PC-9 (cell line): Measurements from ENCODE around the gene FRMD4B. TPM values are rescaled to one million over a fixed set of nuclear protein-coding genes. Genes with fewer than 3 reads are reported as not detected.

Experiments
- BruUV-seq: library from RNA; stranded (reverse); fragments of 400-500 nt; replicated peaks from 2 replicates; lab custom pipeline; 2021; lab: Mats Ljungman, UMichigan
- CTCF ChIA-PET: fragments of 300-600 bp; sonication (Branson Sonifier 250); formaldehyde crosslinking; loops from one replicate; lab custom pipeline; 2022; ENCODE audit warnings: antibody characterized with exemption; lab: Charles Lee
- POLR2A ChIA-PET: fragments of 300-600 bp; sonication (Branson Sonifier 250); formaldehyde crosslinking; loops from one replicate; lab custom pipeline; 2022; ENCODE audit warnings: antibody characterized with exemption; ENCODE audit not compliant: unreplicated experiment; lab: Charles Lee
- DNase-seq, 2 experiments: peaks; one replicate each; pipeline versions ENCODE4 v3.0.0 to v3.0.0-alpha.2; 2015 to 2022; ENCODE audit warnings: mixed read lengths in 1 of 2
- H2AFZ ChIP-seq: fragments of 200-600 bp; sonication (generic); 2 replicates; pipeline ENCODE4 v1.8.1; 2017; ENCODE audit warnings: antibody characterized with exemption
- H3F3A ChIP-seq: fragments of 200-600 bp; sonication (generic); 2 replicates; pipeline ENCODE4 v1.8.1; 2017; ENCODE audit warnings: antibody characterized with exemption, mild to moderate bottlenecking, low read depth; ENCODE audit not compliant: insufficient read depth
- H3K27ac ChIP-seq: fragments of 200-600 bp; sonication (generic); 2 replicates; pipeline ENCODE4 v1.6.1; 2016; ENCODE audit warnings: mixed run types
- H3K27me3 ChIP-seq: fragments of 200-600 bp; sonication (generic); 2 replicates; pipeline ENCODE4 v1.6.1; 2016; ENCODE audit warnings: low read depth, mixed run types; ENCODE audit not compliant: insufficient read depth
- H3K36me3 ChIP-seq: fragments of 200-600 bp; sonication (generic); 2 replicates; pipeline ENCODE4 v1.6.1; 2016; ENCODE audit warnings: low read depth, mixed run types
- H3K4me1 ChIP-seq: fragments of 200-600 bp; sonication (generic); replicated peaks from 2 replicates; pipeline ENCODE4 v1.6.1; 2016; ENCODE audit warnings: mixed run types; ENCODE audit not compliant: insufficient read depth
- H3K4me2 ChIP-seq: fragments of 200-600 bp; sonication (generic); 2 replicates; pipeline ENCODE4 v1.6.1; 2017; ENCODE audit warnings: mixed run types
- H3K4me3 ChIP-seq: fragments of 200-600 bp; sonication (generic); 2 replicates; pipeline ENCODE4 v1.6.1; 2016; ENCODE audit warnings: mixed run types
- H3K79me2 ChIP-seq: fragments of 200-600 bp; sonication (generic); 2 replicates; pipeline ENCODE4 v1.6.1; 2017; ENCODE audit warnings: low read depth, mixed run types
- H3K9me2 ChIP-seq: fragments of 200-600 bp; sonication (generic); 2 replicates; pipeline ENCODE4 v1.8.1; 2017; ENCODE audit warnings: mild to moderate bottlenecking; ENCODE audit not compliant: insufficient read depth
- H3K9me3 ChIP-seq: fragments of 200-600 bp; sonication (generic); 2 replicates; pipeline ENCODE4 v1.8.1; 2016; ENCODE audit warnings: low read depth; ENCODE audit not compliant: insufficient read depth
- H4K20me1 ChIP-seq: fragments of 200-600 bp; sonication (generic); 2 replicates; pipeline ENCODE4 v1.8.1; 2017; ENCODE audit not compliant: insufficient read depth
- CTCF ChIP-seq: fragments of 200-600 bp; sonication (generic); conservative IDR thresholded peaks from 2 replicates; pipeline ENCODE4 v1.6.1; 2017; ENCODE audit warnings: mixed run types, antibody characterized with exemption, mild to moderate bottlenecking, moderate library complexity
- EZH2 ChIP-seq: fragments of 200-600 bp; sonication (generic); IDR thresholded peaks from 2 replicates; pipeline ENCODE4 v1.8.0; 2017; ENCODE audit warnings: antibody characterized with exemption, low read depth
- intact Hi-C: fragments of 100-400 bp; cut with micrococcal nuclease; formaldehyde crosslinking; loops from one replicate; pipeline ENCODE4 v1.10.0; 2022; ENCODE audit not compliant: unreplicated experiment
- total RNA-seq: library from RNA; stranded (reverse); gene quantifications from 2 replicates; pipeline ENCODE4 v1.2.3, GENCODE V29; 2021

Gene FRMD4B
- total RNA-seq, 1 experiment from 2014 or later, result 10.2 TPM

GRCh38 chr3:69232482-69232881 is 153.4 kb downstream of the FRMD4B start:
- H3K9me2 ChIP-seq, result no peaks in the 10 kb centered on the region
- no peaks in the 10 kb centered on the region for H3K36me3 ChIP-seq
- peaks cover 83% of the 10 kb centered on the region for H3K4me1 ChIP-seq
- 0 out of 2 replicates have a peak overlapping the region, but pooled peaks have one; percentile 22 for H2AFZ ChIP-seq
- ChIA-PET CTCF (interaction anchor here (0.6 to 1.1 kb wide), 2 partner anchors 74 to 209 kb away, joined by 3 to 6 read pairs; no protein-coding TSS in a partner anchor), POLR2A (interaction anchor here (0.5 to 0.7 kb wide), 4 partner anchors 10 to 155 kb away, joined by 3 to 14 read pairs (median 8); no protein-coding TSS in a partner anchor)
- peak in 1 of 2 experiments; percentile 34 for DNase-seq
- H3K27ac ChIP-seq, result peak overlapping the region; percentile 92
- H3F3A ChIP-seq, result peaks cover 49% of the 10 kb centered on the region
- H3K9me3 ChIP-seq, result no peaks in the 10 kb centered on the region
- intact Hi-C loops, result loop anchor here (1.0 to 10.0 kb wide), 5 partner anchors 11 to 148 kb away; partner anchors contain the start of genes ARL6IP5 and UBA3
- TF ChIP-seq CTCF (no peak), EZH2 (no peak)
- peak overlapping the region; percentile 35; the same call in 1 of the 2 replicates for H3K4me3 ChIP-seq
- BruUV-seq, result no TSS peak
- no peaks in the 10 kb centered on the region for H4K20me1 ChIP-seq
- H3K27me3 ChIP-seq, result no peaks in the 10 kb centered on the region
- peak overlapping the region; percentile 73 for H3K4me2 ChIP-seq
- H3K79me2 ChIP-seq, result peaks cover 23% of the 10 kb centered on the region; the same call in 1 of the 2 replicates

GRCh38 chr3:69231929-69232440 is 153.9 kb downstream of the FRMD4B start:
- Histone ChIP-seq H3K4me3 (peak overlapping the region; percentile 35; the same call in 1 of the 2 replicates), H2AFZ (no peak overlapping the region), H3K27me3 (no peaks in the 10 kb centered on the region), H3K36me3 (no peaks in the 10 kb centered on the region), H3K4me1 (peaks cover 83% of the 10 kb centered on the region), H3K4me2 (peak overlapping the region; percentile 73), H3K27ac (peak overlapping the region; percentile 92), H3K79me2 (peaks cover 23% of the 10 kb centered on the region; the same call in 1 of the 2 replicates), H3K9me3 (no peaks in the 10 kb centered on the region), H3K9me2 (no peaks in the 10 kb centered on the region), H3F3A (peaks cover 46% of the 10 kb centered on the region), H4K20me1 (no peaks in the 10 kb centered on the region)
- intact Hi-C loops, result loop anchor here (1.0 to 10.0 kb wide), 5 partner anchors 11 to 147 kb away; partner anchors contain the start of genes ARL6IP5 and UBA3
- ChIA-PET CTCF (interaction anchor here (0.6 to 1.1 kb wide), 3 partner anchors 20 to 209 kb away, joined by 3 to 6 read pairs (median 6); no protein-coding TSS in a partner anchor), POLR2A (interaction anchor here (0.5 to 0.9 kb wide), 5 partner anchors 11 to 155 kb away, joined by 3 to 14 read pairs (median 4); no protein-coding TSS in a partner anchor)
- no peak for TF ChIP-seq EZH2
- no peak for TF ChIP-seq CTCF
- DNase-seq, result peak; percentile 80 to 92
- no TSS peak for BruUV-seq

GRCh38 chr3:69226071-69226470 is 159.8 kb downstream of the FRMD4B start:
- ChIA-PET POLR2A (interaction anchor here (0.6 kb wide), 1 partner anchor 246 kb away, joined by 6 read pairs; no protein-coding TSS in a partner anchor), CTCF (interaction anchor here (0.7 kb wide), 2 partner anchors 9 to 184 kb away, joined by 3 to 4 read pairs; no protein-coding TSS in a partner anchor)
- Histone ChIP-seq H3K36me3 (no peaks in the 10 kb centered on the region), H3K4me2 (peak overlapping the region; percentile 67), H3K79me2 (peaks cover 9% of the 10 kb centered on the region; the same call in 1 of the 2 replicates), H3K27ac (peak overlapping the region; percentile 94), H3K9me2 (no peaks in the 10 kb centered on the region), H4K20me1 (no peaks in the 10 kb centered on the region), H3F3A (peaks cover 23% of the 10 kb centered on the region), H2AFZ (no peak overlapping the region), H3K27me3 (no peaks in the 10 kb centered on the region), H3K4me1 (peaks cover 56% of the 10 kb centered on the region), H3K4me3 (peak overlapping the region; percentile 34; the same call in 1 of the 2 replicates), H3K9me3 (peaks cover 3% of the 10 kb centered on the region; the same call in 1 of the 2 replicates)
- no TSS peak for BruUV-seq
- no peak for TF ChIP-seq EZH2
- no peak for TF ChIP-seq CTCF
- DNase-seq, result peak in 1 of 2 experiments; percentile 81
- intact Hi-C loops, result loop anchor here (1.0 kb wide), 1 partner anchor 14 kb away; no protein-coding TSS in a partner anchor
